Mammary epithelial cell (primary cell): ENCODE results near the gene SLC4A4.

Experiments
- EZH2 ChIP-seq: IDR thresholded peaks from 2 replicates; pipeline ENCODE4 v1.6.1; 2012; ENCODE audit warnings: low read length, inconsistent platforms, borderline replicate concordance
- TF ChIP-seq, protein P1 (sequence below), 2 donors: IDR thresholded peaks in 1 of 2; conservative IDR thresholded peaks in 1 of 2; 2 replicates each; pipeline ENCODE4 v1.5.1; 2011 to 2012; ENCODE audit warnings: inconsistent platforms in 2 of 2, low read length in 2 of 2, mild to moderate bottlenecking in 2 of 2, control low read depth in 1 of 2, low read depth in 1 of 2; ENCODE audit not compliant: insufficient read depth in 1 of 2; ENCODE audit errors: extremely low read depth in 1 of 2

DNA sequence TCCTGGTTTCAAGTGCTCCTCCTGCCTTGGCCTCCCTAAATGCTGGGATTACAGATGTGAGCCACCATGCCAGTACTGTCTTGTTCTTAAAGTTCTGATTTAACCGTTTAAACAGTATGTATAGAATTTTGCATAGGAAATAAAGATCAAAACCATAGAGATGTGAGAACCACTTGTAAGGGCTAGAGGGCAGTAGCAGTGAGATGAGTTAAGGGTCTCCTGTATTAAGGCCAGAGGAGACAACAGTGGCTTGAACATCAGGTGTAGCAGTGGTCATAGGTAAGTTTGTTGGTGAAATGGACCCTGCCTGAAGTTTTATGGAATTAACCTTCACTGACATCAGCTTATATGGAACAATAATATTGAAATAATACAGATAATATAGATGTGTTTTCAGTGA, 155.7 kb downstream of the SLC4A4 start:
- TF ChIP-seq, protein P1, sequence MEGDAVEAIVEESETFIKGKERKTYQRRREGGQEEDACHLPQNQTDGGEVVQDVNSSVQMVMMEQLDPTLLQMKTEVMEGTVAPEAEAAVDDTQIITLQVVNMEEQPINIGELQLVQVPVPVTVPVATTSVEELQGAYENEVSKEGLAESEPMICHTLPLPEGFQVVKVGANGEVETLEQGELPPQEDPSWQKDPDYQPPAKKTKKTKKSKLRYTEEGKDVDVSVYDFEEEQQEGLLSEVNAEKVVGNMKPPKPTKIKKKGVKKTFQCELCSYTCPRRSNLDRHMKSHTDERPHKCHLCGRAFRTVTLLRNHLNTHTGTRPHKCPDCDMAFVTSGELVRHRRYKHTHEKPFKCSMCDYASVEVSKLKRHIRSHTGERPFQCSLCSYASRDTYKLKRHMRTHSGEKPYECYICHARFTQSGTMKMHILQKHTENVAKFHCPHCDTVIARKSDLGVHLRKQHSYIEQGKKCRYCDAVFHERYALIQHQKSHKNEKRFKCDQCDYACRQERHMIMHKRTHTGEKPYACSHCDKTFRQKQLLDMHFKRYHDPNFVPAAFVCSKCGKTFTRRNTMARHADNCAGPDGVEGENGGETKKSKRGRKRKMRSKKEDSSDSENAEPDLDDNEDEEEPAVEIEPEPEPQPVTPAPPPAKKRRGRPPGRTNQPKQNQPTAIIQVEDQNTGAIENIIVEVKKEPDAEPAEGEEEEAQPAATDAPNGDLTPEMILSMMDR (conservative IDR thresholded peaks at IDR 0.05 in 1 of 2, IDR thresholded peaks at IDR 0.05 in 1 of 2; ENCODE audit: extremely low read depth in 1 of 2, insufficient read depth in 1 of 2, low read depth in 1 of 2, low read length in 2 of 2), result no peak
- TF ChIP-seq EZH2, result no peak
